ENCODE data around the gene RAB11FIP3. TPM values are rescaled to one million over a fixed set of nuclear protein-coding genes. Genes with fewer than 3 reads are reported as not detected.
"Not testable (repeated sequence)": the region's sequence is repeated elsewhere in the genome, so short reads cannot be mapped to it uniquely, and the experiment has no call there.

RAB11FIP3 gene
- total and polyA plus RNA-seq, 2 donors: 6.8 to 26.7 TPM

DNA sequence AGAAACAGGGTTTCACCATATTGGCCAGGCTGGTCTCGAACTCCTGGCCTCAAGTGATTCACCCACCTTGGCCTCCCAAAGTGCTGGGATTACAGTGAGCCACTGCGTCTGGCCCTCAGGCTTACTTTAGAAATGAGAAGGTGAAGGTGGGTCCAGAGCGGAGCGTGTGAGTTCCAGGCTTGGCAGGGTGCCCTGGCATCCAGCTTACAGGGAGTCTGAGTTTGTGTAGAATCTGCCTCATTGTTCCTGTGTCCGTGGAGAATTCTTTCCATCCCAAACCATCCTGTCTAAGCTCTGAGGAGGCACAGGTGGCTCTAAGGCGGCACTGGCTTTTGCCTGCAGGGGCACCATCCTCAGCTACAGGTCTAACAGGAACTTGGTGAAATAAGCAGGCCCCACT, 50.6 kb downstream of the RAB11FIP3 start:
- Histone ChIP-seq H3K4me1 (ENCODE audit: control insufficient read depth in 2 of 2, insufficient read depth in 2 of 2, low read length in 2 of 2) (no peaks in the 10 kb centered on the region), H3K27me3 (ENCODE audit: control insufficient read depth in 2 of 2, insufficient read depth in 1 of 2, low read length in 1 of 2) (no peaks in the 10 kb centered on the region), H3K9me3 (ENCODE audit: control insufficient read depth in 2 of 2, insufficient read depth in 1 of 2, low read length in 1 of 2) (no peaks in the 10 kb centered on the region), H3K4me3 (ENCODE audit: low read length in 2 of 2) (no peak overlapping the region), H3K27ac (ENCODE audit: low read depth in 1 of 2, low read length in 1 of 2) (no peak overlapping the region), H3K36me3 (ENCODE audit: control insufficient read depth in 2 of 2, insufficient read depth in 2 of 2, low read length in 1 of 2) (peaks cover 0 to 15% of the 10 kb centered on the region in 2 donors)
- 96% methylated on average over 6 of the region's 6 CpGs for WGBS
- DNase-seq (ENCODE audit: low read depth in 6 of 9, low spot score in 9 of 9): no peak

GRCh38 chr16:477301-478157, 52.1 kb downstream of the RAB11FIP3 start:
- 94% methylated on average over 23 of the region's 23 CpGs for WGBS
- no peaks in the 10 kb centered on the region for H3K27me3 ChIP-seq (ENCODE audit: control insufficient read depth in 2 of 2, insufficient read depth in 1 of 2, low read length in 1 of 2)
- no peak for DNase-seq (ENCODE audit: low read depth in 6 of 9, low spot score in 9 of 9)
- no peaks in the 10 kb centered on the region for H3K9me3 ChIP-seq (ENCODE audit: control insufficient read depth in 2 of 2, insufficient read depth in 1 of 2, low read length in 1 of 2)
- H3K27ac ChIP-seq (ENCODE audit: low read depth in 1 of 2, low read length in 1 of 2): no peak overlapping the region
- H3K36me3 ChIP-seq (ENCODE audit: control insufficient read depth in 2 of 2, insufficient read depth in 2 of 2, low read length in 1 of 2): peaks cover 1 to 11% of the 10 kb centered on the region in 2 donors
- H3K4me3 ChIP-seq (ENCODE audit: low read length in 2 of 2): no peak overlapping the region
- no peaks in the 10 kb centered on the region for H3K4me1 ChIP-seq (ENCODE audit: control insufficient read depth in 2 of 2, insufficient read depth in 2 of 2, low read length in 2 of 2)

DNA sequence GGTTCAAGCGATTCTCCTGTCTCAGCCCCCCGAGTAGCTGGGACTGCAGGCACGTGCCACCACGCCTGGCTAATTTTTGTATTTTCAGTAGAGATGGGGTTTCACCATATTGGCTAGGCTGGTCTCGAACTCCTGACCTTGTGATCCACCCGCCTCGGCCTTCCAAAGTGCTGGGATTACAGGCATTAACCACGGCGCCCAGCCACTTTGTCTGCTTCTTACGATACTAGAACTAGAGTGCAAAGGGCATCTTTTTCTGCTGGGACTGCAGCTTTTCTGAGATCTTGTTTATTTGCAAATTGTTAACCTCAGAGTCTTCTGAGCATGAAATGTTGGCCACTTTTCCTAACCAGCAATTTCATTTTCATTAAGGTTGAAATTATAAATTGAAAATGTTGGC, 52.8 kb downstream of the RAB11FIP3 start:
- DNase-seq (ENCODE audit: low read depth in 6 of 9, low spot score in 9 of 9); H3K4me3 ChIP-seq (ENCODE audit: low read length in 2 of 2); H3K27ac ChIP-seq (ENCODE audit: low read depth in 1 of 2, low read length in 1 of 2); H3K27me3 ChIP-seq (ENCODE audit: control insufficient read depth in 2 of 2, insufficient read depth in 1 of 2, low read length in 1 of 2); H3K9me3 ChIP-seq (ENCODE audit: control insufficient read depth in 2 of 2, insufficient read depth in 1 of 2, low read length in 1 of 2); H3K4me1 ChIP-seq (ENCODE audit: control insufficient read depth in 2 of 2, insufficient read depth in 2 of 2, low read length in 2 of 2): not testable (repeated sequence)
- 97% methylated on average over 10 of the region's 10 CpGs for WGBS
- H3K36me3 ChIP-seq (ENCODE audit: control insufficient read depth in 2 of 2, insufficient read depth in 2 of 2, low read length in 1 of 2): peaks cover 2 to 18% of the 10 kb centered on the region in 2 donors

GRCh38 chr16:482468-483185, 57.2 kb downstream of the RAB11FIP3 start:
- no peak for DNase-seq (ENCODE audit: low read depth in 6 of 9, low spot score in 9 of 9)
- no peak overlapping the region for H3K4me3 ChIP-seq (ENCODE audit: low read length in 2 of 2)
- H3K9me3 ChIP-seq (ENCODE audit: control insufficient read depth in 2 of 2, insufficient read depth in 1 of 2, low read length in 1 of 2): no peaks in the 10 kb centered on the region
- peaks cover 5 to 26% of the 10 kb centered on the region in 2 donors for H3K36me3 ChIP-seq (ENCODE audit: control insufficient read depth in 2 of 2, insufficient read depth in 2 of 2, low read length in 1 of 2)
- H3K27ac ChIP-seq (ENCODE audit: low read depth in 1 of 2, low read length in 1 of 2): no peak overlapping the region
- WGBS: 98% methylated on average over 31 of the region's 31 CpGs
- H3K4me1 ChIP-seq (ENCODE audit: control insufficient read depth in 2 of 2, insufficient read depth in 2 of 2, low read length in 2 of 2): no peaks in the 10 kb centered on the region
- no peaks in the 10 kb centered on the region for H3K27me3 ChIP-seq (ENCODE audit: control insufficient read depth in 2 of 2, insufficient read depth in 1 of 2, low read length in 1 of 2)

GRCh38 chr16:483341-484075, 58.1 kb downstream of the RAB11FIP3 start:
- 97% methylated on average over 14 of the region's 14 CpGs for WGBS
- Histone ChIP-seq H3K27ac (ENCODE audit: low read depth in 1 of 2, low read length in 1 of 2) (no peak overlapping the region), H3K36me3 (ENCODE audit: control insufficient read depth in 2 of 2, insufficient read depth in 2 of 2, low read length in 1 of 2) (peaks cover 5 to 26% of the 10 kb centered on the region in 2 donors)

DNA sequence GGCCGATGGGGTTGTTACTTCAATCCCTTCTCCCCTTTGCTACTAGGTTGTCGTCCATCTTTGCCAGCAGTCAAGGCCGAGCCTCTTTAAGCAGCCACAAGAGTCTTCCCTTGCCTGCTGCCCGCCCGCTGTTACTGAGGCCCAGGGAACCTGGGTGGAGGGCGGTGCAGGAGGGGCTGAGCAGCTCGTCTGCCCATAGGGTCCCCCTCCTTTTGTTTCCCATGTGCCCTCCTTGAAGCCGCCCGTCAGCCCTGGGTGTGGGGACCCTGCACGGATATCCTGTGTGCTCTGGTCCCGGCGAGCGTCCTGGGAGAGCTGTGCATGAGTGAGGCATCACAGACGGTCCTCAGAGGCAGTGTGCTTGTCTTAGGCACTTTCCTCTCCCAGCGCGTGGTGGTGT, 64.2 kb downstream of the RAB11FIP3 start:
- 96% methylated on average over 16 of the region's 16 CpGs for WGBS
- no peaks in the 10 kb centered on the region for H3K27me3 ChIP-seq (ENCODE audit: control insufficient read depth in 2 of 2, insufficient read depth in 1 of 2, low read length in 1 of 2)
- H3K36me3 ChIP-seq (ENCODE audit: control insufficient read depth in 2 of 2, insufficient read depth in 2 of 2, low read length in 1 of 2): peaks cover 17 to 19% of the 10 kb centered on the region in 2 donors

More at GRCh38 chr16:483341-484075, 58.1 kb downstream of the RAB11FIP3 start:
- Histone ChIP-seq H3K9me3 (ENCODE audit: control insufficient read depth in 2 of 2, insufficient read depth in 1 of 2, low read length in 1 of 2) (no peaks in the 10 kb centered on the region), H3K4me1 (ENCODE audit: control insufficient read depth in 2 of 2, insufficient read depth in 2 of 2, low read length in 2 of 2) (no peaks in the 10 kb centered on the region), H3K27me3 (ENCODE audit: control insufficient read depth in 2 of 2, insufficient read depth in 1 of 2, low read length in 1 of 2) (no peaks in the 10 kb centered on the region), H3K4me3 (ENCODE audit: low read length in 2 of 2) (no peak overlapping the region)
- DNase-seq (ENCODE audit: low read depth in 6 of 9, low spot score in 9 of 9): no peak

DNA sequence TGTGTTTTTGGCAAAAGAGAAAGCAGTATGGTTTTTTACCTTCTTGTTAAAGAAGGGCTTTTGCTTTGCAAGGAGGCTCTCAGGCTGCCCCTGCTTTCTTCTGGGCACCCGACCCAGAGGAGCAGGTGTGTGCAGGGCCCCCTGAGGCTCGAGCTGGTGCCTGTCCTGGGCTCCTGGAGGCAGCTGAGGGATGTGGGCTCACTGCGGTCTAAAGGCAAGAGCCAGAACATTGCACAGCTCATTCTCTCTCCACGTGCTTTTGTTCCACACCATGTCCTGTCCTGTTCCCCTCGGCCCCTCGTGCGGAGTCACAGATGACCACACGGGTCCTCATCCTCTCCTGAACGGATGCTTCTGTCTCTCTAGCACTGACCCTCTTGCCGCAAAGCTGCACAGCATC, 65.3 kb downstream of the RAB11FIP3 start:
- peaks cover 0 to 3% of the 10 kb centered on the region in 2 donors for H3K4me1 ChIP-seq (ENCODE audit: control insufficient read depth in 2 of 2, insufficient read depth in 2 of 2, low read length in 2 of 2)
- peaks cover 15 to 17% of the 10 kb centered on the region in 2 donors for H3K36me3 ChIP-seq (ENCODE audit: control insufficient read depth in 2 of 2, insufficient read depth in 2 of 2, low read length in 1 of 2)
- no peak for DNase-seq (ENCODE audit: low read depth in 6 of 9, low spot score in 9 of 9)
- H3K4me3 ChIP-seq (ENCODE audit: low read length in 2 of 2): no peak overlapping the region
- H3K27ac ChIP-seq (ENCODE audit: low read depth in 1 of 2, low read length in 1 of 2): no peak overlapping the region
- 97% methylated on average over 10 of the region's 10 CpGs for WGBS
- no peaks in the 10 kb centered on the region for H3K9me3 ChIP-seq (ENCODE audit: control insufficient read depth in 2 of 2, insufficient read depth in 1 of 2, low read length in 1 of 2)
- no peaks in the 10 kb centered on the region for H3K27me3 ChIP-seq (ENCODE audit: control insufficient read depth in 2 of 2, insufficient read depth in 1 of 2, low read length in 1 of 2)

More for the DNA sequence above, 64.2 kb downstream of the RAB11FIP3 start:
- no peak for DNase-seq (ENCODE audit: low read depth in 6 of 9, low spot score in 9 of 9)
- Histone ChIP-seq H3K27ac (ENCODE audit: low read depth in 1 of 2, low read length in 1 of 2) (no peak overlapping the region), H3K4me1 (ENCODE audit: control insufficient read depth in 2 of 2, insufficient read depth in 2 of 2, low read length in 2 of 2) (no peaks in the 10 kb centered on the region), H3K9me3 (ENCODE audit: control insufficient read depth in 2 of 2, insufficient read depth in 1 of 2, low read length in 1 of 2) (no peaks in the 10 kb centered on the region), H3K4me3 (ENCODE audit: low read length in 2 of 2) (no peak overlapping the region)

- peaks cover 0 to 3% of the 10 kb centered on the region in 2 donors for H3K4me1 ChIP-seq (ENCODE audit: control insufficient read depth in 2 of 2, insufficient read depth in 2 of 2, low read length in 2 of 2)
- H3K27ac ChIP-seq (ENCODE audit: low read depth in 1 of 2, low read length in 1 of 2): no peak overlapping the region
- peaks cover 15 to 17% of the 10 kb centered on the region in 2 donors for H3K36me3 ChIP-seq (ENCODE audit: control insufficient read depth in 2 of 2, insufficient read depth in 2 of 2, low read length in 1 of 2)
- no peak overlapping the region for H3K4me3 ChIP-seq (ENCODE audit: low read length in 2 of 2)
- no peaks in the 10 kb centered on the region for H3K27me3 ChIP-seq (ENCODE audit: control insufficient read depth in 2 of 2, insufficient read depth in 1 of 2, low read length in 1 of 2)
- WGBS: 97% methylated on average over 19 of the region's 19 CpGs
- no peak for DNase-seq (ENCODE audit: low read depth in 6 of 9, low spot score in 9 of 9)
- H3K9me3 ChIP-seq (ENCODE audit: control insufficient read depth in 2 of 2, insufficient read depth in 1 of 2, low read length in 1 of 2): no peaks in the 10 kb centered on the region
Observed at GRCh38 chr16:491220-491919, 65.9 kb downstream of the RAB11FIP3 start.

Data from thymus (tissue), 11 donors.